Femur (tissue), 1 donor: ENCODE measurements around the gene TMEM218.
"Not testable (repeated sequence)": the region's sequence is repeated elsewhere in the genome, so short reads cannot be mapped to it uniquely, and the experiment has no call there.

Experiments used
- DNase-seq: peaks from one replicate; pipeline ENCODE4 v3.0.0-alpha.2; 2017

The TMEM218 gene

GRCh38 chr11:125128450-125128849 lies 17.0 kb upstream of the TMEM218 start:
- no peak for DNase-seq

DNA sequence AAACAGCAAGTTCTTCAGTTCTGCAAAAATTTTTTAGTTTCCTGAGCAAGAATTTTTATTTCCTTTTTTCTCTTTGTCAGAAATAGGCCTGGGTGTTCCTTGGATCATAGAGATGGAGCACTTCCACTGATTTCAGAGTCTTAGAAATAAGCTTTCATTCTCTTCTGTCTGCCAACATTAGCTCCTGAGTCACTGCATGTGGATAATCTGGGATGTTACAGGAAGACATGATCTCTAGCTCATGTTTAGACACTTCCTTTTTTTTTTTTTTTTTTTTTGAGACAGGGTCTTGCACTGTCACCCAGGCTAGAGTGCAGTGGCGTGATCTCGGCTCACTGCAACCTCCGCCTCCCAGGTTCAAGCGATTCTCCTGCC lies 13.2 kb upstream of the TMEM218 start:
- no peak for DNase-seq

DNA sequence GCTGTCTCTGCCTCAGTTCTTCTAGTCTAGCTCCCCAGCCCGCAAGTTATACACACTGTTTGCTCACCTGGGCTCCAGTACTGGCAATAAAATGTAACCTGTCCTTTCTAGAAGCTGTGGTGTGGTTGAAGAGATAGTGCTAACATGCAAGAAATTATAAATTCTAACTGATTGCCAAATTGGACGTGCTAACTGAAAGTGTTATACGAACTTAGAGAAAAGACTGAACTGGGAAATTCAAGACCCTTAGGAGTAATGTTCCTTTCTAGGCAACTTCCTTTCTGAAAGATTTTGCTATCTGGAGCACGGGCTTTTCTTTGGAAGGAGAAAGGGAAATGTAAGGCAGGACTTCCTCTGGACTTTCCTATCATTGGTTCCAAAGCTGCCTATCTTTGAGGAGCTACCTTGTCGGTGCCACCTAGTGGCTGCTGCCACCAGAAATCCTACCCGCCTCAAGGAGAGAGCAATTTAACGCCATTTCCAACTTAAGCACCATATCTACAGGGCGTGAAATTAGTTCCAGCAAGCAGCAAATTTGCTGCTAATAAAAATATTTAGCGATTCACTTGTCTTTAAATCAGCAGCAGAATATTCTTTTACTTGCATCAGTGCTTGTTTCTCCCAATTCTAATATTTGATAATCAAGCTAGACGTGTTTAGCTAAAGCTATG lies 12.7 kb upstream of the TMEM218 start:
- DNase-seq = no peak

DNA sequence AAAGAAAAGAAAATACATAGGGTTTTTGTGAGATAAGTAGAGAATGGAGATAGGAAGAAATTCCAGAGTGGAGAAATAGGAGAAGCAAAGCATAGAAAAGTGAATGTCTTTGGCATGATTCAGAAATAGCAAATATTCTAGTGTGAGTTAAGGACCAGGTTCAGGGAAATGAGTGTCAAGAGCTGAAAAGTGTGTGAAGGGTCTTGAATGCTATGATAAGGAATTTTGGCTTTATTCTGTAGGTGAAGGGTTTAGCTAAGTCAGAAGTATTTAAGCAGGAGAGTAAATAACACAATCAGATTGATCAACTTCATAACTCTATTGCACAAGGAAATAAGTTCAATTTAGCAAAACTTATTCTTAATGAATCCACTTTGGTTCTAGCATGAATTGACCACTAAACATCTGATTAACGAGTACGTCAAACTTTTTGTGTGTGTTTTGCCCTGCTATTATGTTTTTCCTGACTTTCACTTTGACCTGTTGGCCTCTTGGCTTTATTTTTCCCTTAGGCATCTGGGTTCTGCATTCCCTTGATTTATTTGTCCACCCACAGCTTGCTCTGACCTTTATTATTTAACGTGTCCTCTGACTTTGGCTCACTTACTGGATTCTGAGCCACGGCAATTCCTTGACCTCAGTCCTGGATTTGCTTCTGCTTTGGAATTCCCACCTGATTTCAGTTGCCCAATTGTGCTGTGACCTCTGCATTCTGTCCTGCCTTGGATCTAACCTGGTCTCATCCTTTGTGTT lies 11.9 kb upstream of the TMEM218 start:
- no peak for DNase-seq

DNA sequence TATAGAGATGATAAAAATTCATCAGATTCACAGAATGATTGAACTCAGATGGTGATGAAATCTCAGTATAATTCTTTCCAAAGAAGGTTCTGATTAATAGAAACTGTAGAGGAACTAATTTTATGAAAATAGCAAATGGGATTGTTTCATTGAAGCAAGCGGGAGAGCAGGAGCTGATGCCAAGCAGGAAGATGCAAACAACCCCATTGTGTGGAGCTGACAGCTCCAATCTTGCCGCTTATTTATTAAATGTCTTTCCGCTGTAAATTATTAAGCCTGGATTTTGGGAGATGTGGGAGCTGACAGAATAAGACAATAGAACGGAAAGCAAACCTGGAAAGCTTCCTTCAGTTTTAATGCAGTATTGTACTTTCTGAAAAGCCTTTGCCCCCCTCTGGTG lies 6.0 kb upstream of the TMEM218 start:
- no peak for DNase-seq

DNA sequence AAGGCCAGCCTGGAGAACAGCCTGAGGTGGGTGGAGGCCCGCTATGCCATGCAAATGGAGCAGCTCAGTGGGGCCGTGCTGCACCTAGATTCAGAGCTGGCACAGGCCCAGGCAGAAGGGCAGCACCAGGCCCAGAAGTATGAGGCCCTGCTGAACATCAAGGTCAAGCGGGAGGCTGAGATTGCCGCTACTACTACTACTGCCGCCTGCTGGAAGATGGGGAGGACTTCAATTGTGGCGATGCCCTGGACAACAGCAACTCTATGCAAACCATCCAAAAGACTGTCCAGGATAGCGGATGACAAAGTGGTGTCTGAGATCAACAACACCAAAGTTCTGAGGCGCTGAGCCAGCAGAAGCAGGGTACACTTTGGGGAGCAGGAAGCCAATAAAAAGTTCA lies 3.1 kb upstream of the TMEM218 start:
- DNase-seq = no peak

DNA sequence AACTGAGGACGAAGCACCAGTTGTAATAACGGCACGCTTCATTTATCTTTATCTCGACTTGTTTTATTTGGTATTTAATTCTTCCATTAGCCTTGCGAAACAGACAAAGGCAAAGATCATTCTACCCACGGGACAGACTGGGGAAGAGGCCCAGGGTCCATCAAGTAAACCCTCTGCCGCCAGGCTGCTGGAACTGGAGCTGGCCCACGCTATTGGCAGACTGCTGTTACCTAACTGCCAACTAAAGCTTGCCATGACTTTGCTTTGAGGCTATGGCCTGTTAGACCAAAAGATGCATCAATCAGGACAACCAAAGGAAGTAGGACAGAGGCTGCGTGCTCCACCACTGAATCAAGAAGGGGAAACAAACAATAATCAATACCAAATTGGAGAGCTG lies 780 bp upstream of the TMEM218 start:
- DNase-seq = no peak

GRCh38 chr11:125111001-125111342 lies 454 bp downstream of the TMEM218 start:
- no peak for DNase-seq

- no peak for DNase-seq
Observed at GRCh38 chr11:125110506-125110905, 920 bp downstream of the TMEM218 start.

DNA sequence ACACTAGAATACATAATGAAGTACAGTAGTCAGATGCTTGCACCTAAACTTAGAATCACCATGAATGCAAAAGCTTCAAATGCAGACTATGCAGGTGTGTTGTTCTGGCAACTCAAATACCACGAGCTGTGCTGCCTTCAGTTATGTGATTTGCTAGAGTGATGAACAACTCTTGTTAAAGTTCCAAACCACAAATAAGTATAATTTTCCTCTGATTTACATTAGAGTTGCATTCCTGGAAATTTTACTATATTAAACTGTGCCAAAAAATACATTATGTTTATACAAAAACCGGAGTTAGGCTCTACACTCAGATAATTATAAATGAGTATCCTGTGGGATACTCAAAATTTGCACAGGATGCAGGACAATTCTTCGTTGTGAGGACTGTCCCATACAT lies 3.0 kb downstream of the TMEM218 start:
- no peak for DNase-seq

GRCh38 chr11:125105926-125106325 lies 5.5 kb downstream of the TMEM218 start:
- no peak for DNase-seq

- DNase-seq = no peak
Observed at GRCh38 chr11:125102510-125102909, 8.9 kb downstream of the TMEM218 start.

DNA sequence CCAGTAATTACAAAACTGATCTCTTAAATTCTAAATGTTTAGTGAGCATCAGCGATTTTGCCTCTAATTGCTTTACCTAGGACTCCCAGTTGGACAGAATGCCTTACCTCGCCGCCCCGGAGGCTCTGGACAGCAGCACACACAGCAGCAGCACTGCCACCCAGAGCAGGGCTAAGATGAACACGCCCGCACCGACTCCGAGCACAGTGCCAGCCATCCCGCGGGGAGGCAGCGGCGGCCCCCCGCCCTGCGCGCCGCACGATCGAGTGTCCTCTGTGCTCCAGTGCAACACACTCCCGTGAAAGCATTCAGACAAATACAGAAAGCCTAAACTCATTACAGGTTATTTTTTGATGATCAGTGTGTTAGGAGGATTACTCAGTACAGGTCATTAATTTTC lies 9.4 kb downstream of the TMEM218 start:
- DNase-seq = no peak

DNA sequence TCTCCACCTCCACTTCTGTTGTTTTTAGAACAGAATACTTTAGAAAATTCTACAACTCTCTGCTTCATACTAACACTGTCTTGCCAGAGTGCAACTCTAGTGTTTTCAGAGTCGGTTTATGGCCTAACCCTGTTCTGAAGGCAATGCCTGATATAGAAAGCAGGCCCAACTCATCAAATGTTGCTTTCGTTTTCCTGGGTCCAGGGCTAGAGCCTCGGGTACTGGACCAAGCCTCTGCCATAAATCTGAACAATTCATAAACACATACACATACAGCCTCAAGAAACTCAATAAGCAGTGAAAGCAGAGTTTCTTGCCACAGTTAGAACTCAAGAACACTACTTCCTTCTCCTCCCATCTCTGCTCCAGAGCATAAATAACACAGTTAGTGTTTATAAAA lies 9.8 kb downstream of the TMEM218 start:
- no peak for DNase-seq

GRCh38 chr11:125100136-125100535 lies 11.3 kb downstream of the TMEM218 start:
- DNase-seq = no peak

GRCh38 chr11:125094731-125095130 lies 16.7 kb downstream of the TMEM218 start:
- DNase-seq = no peak

DNA sequence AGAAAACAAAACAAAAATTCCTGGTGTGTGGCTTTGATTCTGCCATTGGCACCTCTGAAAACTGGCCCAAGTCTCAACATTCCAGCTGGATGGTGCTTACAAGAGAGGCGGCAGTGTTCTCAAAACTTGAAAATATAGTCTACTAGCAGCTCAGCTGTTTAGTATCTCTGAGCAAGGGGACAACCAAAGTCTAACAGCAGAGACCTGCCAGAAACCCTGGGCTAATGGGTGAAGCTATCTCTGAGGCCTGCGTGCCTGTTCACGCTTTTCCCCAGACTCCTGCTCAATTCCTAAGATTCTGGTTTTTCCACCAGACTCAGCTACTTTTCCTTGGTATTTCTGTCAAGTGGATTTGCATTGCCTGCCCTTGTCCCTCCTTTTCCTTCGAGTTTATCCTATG lies 17.9 kb downstream of the TMEM218 start:
- DNase-seq = peak; percentile 11

- DNase-seq = no peak
Observed at GRCh38 chr11:125092669-125093068, 18.8 kb downstream of the TMEM218 start.

- DNase-seq = peak; percentile 11
Observed at GRCh38 chr11:125091877-125092664, 19.4 kb downstream of the TMEM218 start.

DNA sequence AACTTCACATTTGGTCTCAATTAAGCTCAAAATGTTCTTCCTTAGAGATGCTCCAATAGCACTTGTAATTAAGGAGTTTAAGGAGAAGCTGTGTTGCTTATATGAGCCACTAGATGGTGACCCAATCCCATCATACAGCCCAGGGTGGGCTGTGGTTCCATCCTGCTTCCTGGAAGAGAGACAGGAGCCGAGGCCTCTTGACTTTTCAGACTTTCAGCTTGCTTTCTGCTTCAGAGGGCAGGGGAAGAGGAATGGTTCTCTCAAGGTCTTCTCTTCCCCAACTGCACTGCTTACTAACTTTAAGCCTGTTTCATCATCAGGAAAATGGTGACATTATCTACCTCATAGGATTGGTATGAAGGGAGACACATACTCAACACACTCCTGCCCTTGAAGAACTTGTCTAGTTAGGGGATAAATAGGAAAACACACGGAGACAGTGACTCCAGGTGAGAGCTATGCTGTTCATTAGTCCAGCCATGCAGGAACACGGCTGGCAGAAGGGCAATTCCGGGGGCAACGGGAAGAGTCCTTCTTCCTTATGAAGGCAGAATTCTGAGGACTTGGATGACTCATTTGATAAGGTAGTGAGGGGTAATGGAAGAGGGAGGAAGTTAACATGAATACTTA lies 20.1 kb downstream of the TMEM218 start:
- peak; percentile 77 for DNase-seq

GRCh38 chr11:125090816-125091215 lies 20.6 kb downstream of the TMEM218 start:
- DNase-seq = peak; percentile 20

- not testable (repeated sequence) for DNase-seq
Observed at GRCh38 chr11:125090151-125090550, 21.3 kb downstream of the TMEM218 start.

- peak; percentile 9 for DNase-seq
Observed at GRCh38 chr11:125089481-125089880, 21.9 kb downstream of the TMEM218 start.
